ENCODE data around the gene DAAM1. TPM values are rescaled to one million over a fixed set of nuclear protein-coding genes. Genes with fewer than 3 reads are reported as not detected.

The DAAM1 gene
- polyA plus RNA-seq, 3 donors = 3.2 to 6.3 (median 4.4) TPM

DNA sequence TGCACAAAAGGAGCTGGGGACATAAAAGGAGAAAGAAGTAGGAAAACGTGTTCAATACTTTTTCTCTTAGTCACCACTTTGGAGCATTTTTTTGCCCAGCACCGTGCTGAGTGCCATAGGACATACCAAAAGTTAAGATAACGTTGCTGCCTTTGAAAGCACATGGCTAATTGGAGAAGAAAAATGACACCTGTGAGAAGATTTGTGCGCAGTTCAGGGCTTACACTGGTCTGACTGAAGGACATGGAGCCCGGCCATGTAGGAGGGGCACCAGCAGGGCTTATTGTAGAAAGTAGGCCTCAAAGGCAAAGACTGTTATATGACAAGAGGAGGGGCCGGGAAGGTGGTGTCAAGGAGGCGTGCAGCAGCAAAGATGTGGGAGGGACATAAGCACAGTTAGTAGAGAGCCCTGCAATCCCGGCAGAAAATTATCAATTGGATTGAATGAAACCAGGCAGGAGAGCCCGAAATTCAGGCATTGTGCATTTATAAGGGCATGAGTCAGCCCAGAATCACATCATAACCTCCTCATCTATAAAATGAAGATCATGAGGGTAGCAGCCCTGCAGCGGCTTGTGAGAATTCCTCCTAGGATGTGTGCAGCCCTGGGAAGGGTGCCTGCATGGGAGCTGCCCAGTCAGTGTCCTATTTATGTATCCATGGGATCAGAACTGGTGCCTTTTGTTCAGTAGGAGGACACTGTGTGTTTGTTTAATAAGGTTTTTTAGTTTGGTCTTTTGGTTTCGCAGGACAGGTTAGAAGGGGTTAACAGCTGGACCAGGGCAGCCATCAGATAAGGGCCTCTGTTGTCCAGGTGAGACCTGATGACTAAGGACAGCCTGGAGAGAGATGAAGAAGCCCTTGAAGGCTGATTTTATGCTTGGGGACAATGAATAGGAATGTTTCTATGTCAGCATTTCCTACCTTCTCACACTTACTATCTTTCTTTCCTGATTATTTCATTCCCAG is 154.3 kb downstream of the DAAM1 start:
- DNase-seq = no peak
- Mint-ChIP-seq H3K36me3 (peaks cover 15 to 17% of the 10 kb centered on the region in 2 donors), H3K27me3 (ENCODE audit: low read depth in 3 of 3) (peaks cover 0 to 5% (median 0%) of the 10 kb centered on the region in 3 donors), H3K4me3 (no peak overlapping the region), H3K9me3 (no peaks in the 10 kb centered on the region), H3K4me1 (peaks cover 11% of the 10 kb centered on the region), H3K27ac (no peak overlapping the region)
- Histone ChIP-seq H3K79me2 (ENCODE audit: insufficient read depth, low read length) (no peaks in the 10 kb centered on the region), H3K9ac (ENCODE audit: insufficient read depth, low read length, poor library complexity, severe bottlenecking) (no peak overlapping the region), H3K27me3 (ENCODE audit: control insufficient read depth in 2 of 2, insufficient read depth in 2 of 2, low read length in 2 of 2) (no peaks in the 10 kb centered on the region), H3K9me3 (replicated peaks in 1 of 2; ENCODE audit: control insufficient read depth in 1 of 2, insufficient read depth in 1 of 2, low read length in 2 of 2) (no peaks in the 10 kb centered on the region), H2AFZ (ENCODE audit: insufficient read depth, low read depth, low read length, poor library complexity, severe bottlenecking) (no peak overlapping the region), H4K20me1 (ENCODE audit: insufficient read depth, low read length) (no peaks in the 10 kb centered on the region), H3K27ac (ENCODE audit: low read depth in 1 of 2, low read length in 2 of 2) (no peak overlapping the region), H3K4me3 (replicated peaks in 1 of 3; ENCODE audit: low read depth in 2 of 3, low read length in 3 of 3) (no peak overlapping the region), H3K4me1 (ENCODE audit: control insufficient read depth in 1 of 2, insufficient read depth in 2 of 2, low read length in 2 of 2) (peaks cover 8 to 11% of the 10 kb centered on the region in 2 donors), H3K4me2 (replicated peaks; ENCODE audit: extremely low read depth, low read length, poor library complexity, severe bottlenecking) (no peak overlapping the region), H3K36me3 (replicated peaks in 1 of 2; ENCODE audit: control insufficient read depth in 1 of 2, insufficient read depth in 2 of 2, low read length in 2 of 2) (no peaks in the 10 kb centered on the region)
- intact Hi-C loops (cut with micrococcal nuclease) = no loop called here
- TF ChIP-seq, protein P1, sequence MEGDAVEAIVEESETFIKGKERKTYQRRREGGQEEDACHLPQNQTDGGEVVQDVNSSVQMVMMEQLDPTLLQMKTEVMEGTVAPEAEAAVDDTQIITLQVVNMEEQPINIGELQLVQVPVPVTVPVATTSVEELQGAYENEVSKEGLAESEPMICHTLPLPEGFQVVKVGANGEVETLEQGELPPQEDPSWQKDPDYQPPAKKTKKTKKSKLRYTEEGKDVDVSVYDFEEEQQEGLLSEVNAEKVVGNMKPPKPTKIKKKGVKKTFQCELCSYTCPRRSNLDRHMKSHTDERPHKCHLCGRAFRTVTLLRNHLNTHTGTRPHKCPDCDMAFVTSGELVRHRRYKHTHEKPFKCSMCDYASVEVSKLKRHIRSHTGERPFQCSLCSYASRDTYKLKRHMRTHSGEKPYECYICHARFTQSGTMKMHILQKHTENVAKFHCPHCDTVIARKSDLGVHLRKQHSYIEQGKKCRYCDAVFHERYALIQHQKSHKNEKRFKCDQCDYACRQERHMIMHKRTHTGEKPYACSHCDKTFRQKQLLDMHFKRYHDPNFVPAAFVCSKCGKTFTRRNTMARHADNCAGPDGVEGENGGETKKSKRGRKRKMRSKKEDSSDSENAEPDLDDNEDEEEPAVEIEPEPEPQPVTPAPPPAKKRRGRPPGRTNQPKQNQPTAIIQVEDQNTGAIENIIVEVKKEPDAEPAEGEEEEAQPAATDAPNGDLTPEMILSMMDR (IDR thresholded peaks at IDR 0.05) = no peak
- WGBS (ENCODE audit: insufficient coverage) = 99% methylated on average over 9 of the region's 11 CpGs

DNA sequence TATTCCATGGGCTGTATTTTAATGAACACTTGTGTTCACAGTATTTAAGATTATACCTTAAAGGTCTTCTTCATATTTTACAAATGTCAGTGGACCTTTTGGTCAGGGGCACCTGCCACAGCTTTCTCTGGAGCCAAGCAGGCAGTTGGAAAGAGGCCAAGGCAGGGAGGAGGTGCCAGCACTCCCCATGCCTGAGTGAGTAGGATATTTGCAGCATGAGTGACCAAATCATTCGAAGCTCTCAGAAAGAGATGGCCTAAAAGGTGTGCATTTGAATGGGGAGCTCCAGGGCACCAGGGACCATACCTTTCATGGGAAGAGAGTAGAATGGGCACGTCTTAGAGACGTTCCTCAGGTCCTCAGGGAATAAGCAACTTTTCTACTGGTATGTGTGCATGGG is 155.1 kb downstream of the DAAM1 start:
- peaks cover 15 to 22% of the 10 kb centered on the region in 2 donors for H3K36me3 Mint-ChIP-seq
- peaks cover 0 to 5% (median 0%) of the 10 kb centered on the region in 3 donors for H3K27me3 Mint-ChIP-seq (ENCODE audit: low read depth in 3 of 3)
- no peaks in the 10 kb centered on the region for H3K9me3 Mint-ChIP-seq
- no peak overlapping the region for H3K27ac Mint-ChIP-seq
- WGBS (ENCODE audit: insufficient coverage) = 100% methylated on average over 1 of the region's 3 CpGs
- Histone ChIP-seq H2AFZ (ENCODE audit: insufficient read depth, low read depth, low read length, poor library complexity, severe bottlenecking) (no peak overlapping the region), H3K9me3 (replicated peaks in 1 of 2; ENCODE audit: control insufficient read depth in 1 of 2, insufficient read depth in 1 of 2, low read length in 2 of 2) (no peaks in the 10 kb centered on the region), H3K4me1 (ENCODE audit: control insufficient read depth in 1 of 2, insufficient read depth in 2 of 2, low read length in 2 of 2) (peaks cover 5 to 10% of the 10 kb centered on the region in 2 donors), H3K27me3 (ENCODE audit: control insufficient read depth in 2 of 2, insufficient read depth in 2 of 2, low read length in 2 of 2) (no peaks in the 10 kb centered on the region), H3K79me2 (ENCODE audit: insufficient read depth, low read length) (no peaks in the 10 kb centered on the region), H3K36me3 (replicated peaks in 1 of 2; ENCODE audit: control insufficient read depth in 1 of 2, insufficient read depth in 2 of 2, low read length in 2 of 2) (peaks cover 0 to 4% of the 10 kb centered on the region in 2 donors), H3K27ac (ENCODE audit: low read depth in 1 of 2, low read length in 2 of 2) (no peak overlapping the region), H4K20me1 (ENCODE audit: insufficient read depth, low read length) (no peaks in the 10 kb centered on the region), H3K4me3 (replicated peaks in 1 of 3; ENCODE audit: low read depth in 2 of 3, low read length in 3 of 3) (no peak overlapping the region), H3K4me2 (replicated peaks; ENCODE audit: extremely low read depth, low read length, poor library complexity, severe bottlenecking) (no peak overlapping the region), H3K9ac (ENCODE audit: insufficient read depth, low read length, poor library complexity, severe bottlenecking) (no peak overlapping the region)
- intact Hi-C loops (cut with micrococcal nuclease) = no loop called here
- TF ChIP-seq, protein P1 (IDR thresholded peaks at IDR 0.05) = no peak
- H3K4me1 Mint-ChIP-seq = peaks cover 5% of the 10 kb centered on the region
- no peak for DNase-seq
- no peak overlapping the region for H3K4me3 Mint-ChIP-seq
